Mucosa of descending colon (tissue), 3 donors: ENCODE data around the gene CYP4F8. TPM values are rescaled to one million over a fixed set of nuclear protein-coding genes. Genes with fewer than 3 reads are reported as not detected.

Source experiments
- ATAC-seq: fragments of 200-7000 bp; cut with Tn5 transposase; one replicate; pipeline ENCODE4 v1.9.1; 2020; ENCODE audit warnings: mild to moderate bottlenecking, moderate library complexity
- DNase-seq, 3 donors: peaks; one replicate each; pipeline ENCODE4 v3.0.0-alpha.2; 2020
- H3K36me3 ChIP-seq: fragments of 200-600 bp; one replicate; pipeline ENCODE4 v1.8.0; 2021; ENCODE audit warnings: low read depth, mild to moderate bottlenecking
- H3K4me1 ChIP-seq: fragments of 200-600 bp; one replicate; pipeline ENCODE4 v1.8.0; 2021; ENCODE audit warnings: low read depth, mild to moderate bottlenecking
- H3K4me3 ChIP-seq: fragments of 200-600 bp; one replicate; pipeline ENCODE4 v1.8.0; 2021; ENCODE audit warnings: mild to moderate bottlenecking
- H3K9me3 ChIP-seq: fragments of 200-600 bp; one replicate; pipeline ENCODE4 v1.8.0; 2021; ENCODE audit warnings: mild to moderate bottlenecking
- CTCF ChIP-seq: fragments of 200-600 bp; IDR thresholded peaks from one replicate; pipeline ENCODE4 v1.8.0; 2022; ENCODE audit warnings: antibody characterized with exemption, mild to moderate bottlenecking
- intact Hi-C, 2 donors: fragments of 100-400 bp; cut with DNase I in 1 of 2; cut with micrococcal nuclease in 1 of 2; formaldehyde crosslinking; loops; one replicate each; pipeline versions ENCODE4 v1.11.0 to v1.11.1; 2022; cut with DNase I, micrococcal nuclease
- total RNA-seq, 3 donors: library from RNA; stranded (reverse); fragmentation: NEBNext Ultra II Directional in 2 of 3; extraction: Animal tissue kit (Norgen Biotek cat#: 25700) in 2 of 3; gene quantifications; one replicate each; pipeline versions ENCODE4 v1.2.1 to v1.2.4, GENCODE V29; 2021 to 2023
- donor health status: DM: no; HTN: no; CAD: no; lungs with moderate emphysema.
- donor health status: DM: no; HTN: no; CAD: no.
- donor health status: DM: no; HTN: yes; CAD: no.

CYP4F8 gene
- total RNA-seq, 3 donors from 2014 or later = not detected

GRCh38 chr19:15583346-15583745, 31.7 kb upstream of the CYP4F8 start:
- Histone ChIP-seq H3K4me3 (no peak overlapping the region), H3K4me1 (no peaks in the 10 kb centered on the region), H3K9me3 (no peaks in the 10 kb centered on the region), H3K36me3 (no peaks in the 10 kb centered on the region)
- ATAC-seq = no peak
- no peak for DNase-seq
- TF ChIP-seq CTCF = no peak
- intact Hi-C loops = no loop called here

GRCh38 chr19:15584095-15584494, 30.9 kb upstream of the CYP4F8 start:
- no peaks in the 10 kb centered on the region for H3K36me3 ChIP-seq
- no peak for TF ChIP-seq CTCF
- no peaks in the 10 kb centered on the region for H3K9me3 ChIP-seq
- H3K4me3 ChIP-seq = no peak overlapping the region
- intact Hi-C loops = no loop called here
- no peak for DNase-seq
- no peak for ATAC-seq
- H3K4me1 ChIP-seq = no peaks in the 10 kb centered on the region

GRCh38 chr19:15584541-15585115, 30.4 kb upstream of the CYP4F8 start:
- H3K9me3 ChIP-seq = no peaks in the 10 kb centered on the region
- DNase-seq (peak; percentile 79 to 91 (median 86)), ATAC-seq (peak; percentile 93)
- intact Hi-C loops = no loop called here
- H3K4me3 ChIP-seq = no peak overlapping the region
- no peaks in the 10 kb centered on the region for H3K4me1 ChIP-seq
- H3K36me3 ChIP-seq = no peaks in the 10 kb centered on the region
- TF ChIP-seq CTCF = peak; percentile 68

GRCh38 chr19:15587663-15588062, 27.4 kb upstream of the CYP4F8 start:
- Histone ChIP-seq H3K9me3 (no peaks in the 10 kb centered on the region), H3K4me3 (no peak overlapping the region), H3K36me3 (no peaks in the 10 kb centered on the region), H3K4me1 (no peaks in the 10 kb centered on the region)
- intact Hi-C loops = no loop called here
- ATAC-seq (no peak), DNase-seq (peak in 1 of 3 donors; percentile 6)
- TF ChIP-seq CTCF = no peak

- intact Hi-C loops = no loop called here
- ATAC-seq = no peak
Measured at GRCh38 chr19:15588265-15588664, 26.8 kb upstream of the CYP4F8 start.

More at GRCh38 chr19:15588265-15588664, 26.8 kb upstream of the CYP4F8 start:
- H3K36me3 ChIP-seq = no peaks in the 10 kb centered on the region
- no peak for DNase-seq
- TF ChIP-seq CTCF = no peak
- H3K4me1 ChIP-seq = no peaks in the 10 kb centered on the region
- no peak overlapping the region for H3K4me3 ChIP-seq
- no peaks in the 10 kb centered on the region for H3K9me3 ChIP-seq
